Breast epithelium (tissue), 4 donors: ENCODE measurements around the gene TBC1D32. TPM values are rescaled to one million over a fixed set of nuclear protein-coding genes. Genes with fewer than 3 reads are reported as not detected.
"Not testable (repeated sequence)": the region's sequence is repeated elsewhere in the genome, so short reads cannot be mapped to it uniquely, and the experiment has no call there.

Experiments used
- DNase-seq, 2 donors: peaks; one replicate each; pipeline ENCODE4 v3.0.0-alpha.2; 2019; ENCODE audit warnings: low spot score in 2 of 2
- H3K27ac ChIP-seq, 2 donors: fragments of 200-600 bp; sonication (generic) in 1 of 2; one replicate each; pipeline ENCODE4 v1.5.1; 2016 to 2019; ENCODE audit warnings: mild to moderate bottlenecking in 1 of 2
- H3K27me3 ChIP-seq, 2 donors: fragments of 200-600 bp; sonication (generic) in 1 of 2; one replicate each; pipeline versions ENCODE4 v1.5.1 to v1.6.0; 2017 to 2019; ENCODE audit warnings: control low read depth in 1 of 2, mild to moderate bottlenecking in 1 of 2
- H3K36me3 ChIP-seq: fragments of 200-600 bp; one replicate; pipeline ENCODE4 v1.5.1; 2019
- H3K4me1 ChIP-seq, 2 donors: fragments of 200-600 bp; sonication (generic); one replicate each; pipeline ENCODE4 v1.5.1; 2016 to 2019; ENCODE audit warnings: control low read depth in 1 of 2
- H3K4me3 ChIP-seq, 3 donors: fragments of 200-600 bp; sonication (generic); 1 replicate in 2 of 3; 2 replicates in 1 of 3; pipeline ENCODE4 v1.5.1; 2016 to 2019; ENCODE audit warnings: mild to moderate bottlenecking in 3 of 3, moderate library complexity in 2 of 3
- H3K9me3 ChIP-seq, 2 donors: fragments of 200-600 bp; sonication (generic) in 1 of 2; one replicate each; pipeline ENCODE4 v1.5.1; 2016 to 2019; ENCODE audit warnings: control low read depth in 1 of 2
- POLR2A ChIP-seq: fragments of 450-650 bp; IDR thresholded peaks from one replicate; pipeline ENCODE4 v1.6.1; 2016; ENCODE audit warnings: antibody characterized with exemption, mild to moderate bottlenecking, moderate library complexity
- POLR2AphosphoS5 ChIP-seq, 3 donors: sonication (generic); formaldehyde crosslinking; IDR thresholded peaks; one replicate each; pipeline ENCODE4 v1.6.1; 2017; ENCODE audit warnings: antibody characterized with exemption in 3 of 3
- intact Hi-C: fragments of 100-400 bp; cut with DNase I; formaldehyde crosslinking; loops from one replicate; pipeline ENCODE4 v1.15.1; 2023; ENCODE audit warnings: low total_unique reads
- total RNA-seq, 3 donors: library from RNA; depleted of rRNA; stranded (reverse); fragments of >200 nt; gene quantifications; one replicate each; pipeline ENCODE4 v1.1.0, GENCODE V29; 2016
- TF ChIP-seq, protein P1 (sequence below), 3 donors: fragments of 450-650 bp; IDR thresholded peaks; one replicate each; pipeline ENCODE4 v1.5.1; 2016 to 2017; ENCODE audit warnings: antibody characterized with exemption in 3 of 3, mild to moderate bottlenecking in 3 of 3, moderate library complexity in 3 of 3

Gene TBC1D32
- total RNA-seq, 3 donors from 2014 or later: 5.8 to 26.3 (median 18.7) TPM

DNA sequence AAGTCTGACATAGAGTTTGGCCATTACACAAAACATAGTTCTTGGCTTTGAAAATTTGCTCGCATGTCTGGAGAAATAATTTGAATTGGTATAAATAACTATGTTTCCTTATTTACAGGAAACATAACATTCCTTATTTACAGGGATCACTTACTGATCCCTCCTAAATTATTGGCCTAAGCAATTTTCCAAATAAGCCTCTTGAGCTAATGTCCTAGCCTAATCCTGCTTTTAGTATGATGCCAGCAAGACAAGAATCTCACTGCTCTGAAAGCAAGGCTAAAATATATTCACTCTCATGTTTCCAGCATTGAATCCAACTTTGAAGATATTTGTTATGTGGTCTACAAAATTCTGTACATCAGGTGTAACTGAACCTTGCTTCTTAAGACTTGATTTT lies 4.1 kb upstream of the TBC1D32 start:
- no peak overlapping the region for H3K27ac ChIP-seq
- DNase-seq: no peak
- no peak overlapping the region for H3K4me3 ChIP-seq
- intact Hi-C loops: loop anchor here (5.0 kb wide), 1 partner anchor 1234 kb away; no protein-coding TSS in a partner anchor
- no peaks in the 10 kb centered on the region for H3K36me3 ChIP-seq
- no peaks in the 10 kb centered on the region for H3K4me1 ChIP-seq
- no peaks in the 10 kb centered on the region for H3K27me3 ChIP-seq
- H3K9me3 ChIP-seq: no peaks in the 10 kb centered on the region
- TF ChIP-seq POLR2AphosphoS5 (IDR thresholded peaks at IDR 0.05) (no peak), POLR2A (no peak)
- TF ChIP-seq, protein P1, sequence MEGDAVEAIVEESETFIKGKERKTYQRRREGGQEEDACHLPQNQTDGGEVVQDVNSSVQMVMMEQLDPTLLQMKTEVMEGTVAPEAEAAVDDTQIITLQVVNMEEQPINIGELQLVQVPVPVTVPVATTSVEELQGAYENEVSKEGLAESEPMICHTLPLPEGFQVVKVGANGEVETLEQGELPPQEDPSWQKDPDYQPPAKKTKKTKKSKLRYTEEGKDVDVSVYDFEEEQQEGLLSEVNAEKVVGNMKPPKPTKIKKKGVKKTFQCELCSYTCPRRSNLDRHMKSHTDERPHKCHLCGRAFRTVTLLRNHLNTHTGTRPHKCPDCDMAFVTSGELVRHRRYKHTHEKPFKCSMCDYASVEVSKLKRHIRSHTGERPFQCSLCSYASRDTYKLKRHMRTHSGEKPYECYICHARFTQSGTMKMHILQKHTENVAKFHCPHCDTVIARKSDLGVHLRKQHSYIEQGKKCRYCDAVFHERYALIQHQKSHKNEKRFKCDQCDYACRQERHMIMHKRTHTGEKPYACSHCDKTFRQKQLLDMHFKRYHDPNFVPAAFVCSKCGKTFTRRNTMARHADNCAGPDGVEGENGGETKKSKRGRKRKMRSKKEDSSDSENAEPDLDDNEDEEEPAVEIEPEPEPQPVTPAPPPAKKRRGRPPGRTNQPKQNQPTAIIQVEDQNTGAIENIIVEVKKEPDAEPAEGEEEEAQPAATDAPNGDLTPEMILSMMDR (IDR thresholded peaks at IDR 0.05): no peak

DNA sequence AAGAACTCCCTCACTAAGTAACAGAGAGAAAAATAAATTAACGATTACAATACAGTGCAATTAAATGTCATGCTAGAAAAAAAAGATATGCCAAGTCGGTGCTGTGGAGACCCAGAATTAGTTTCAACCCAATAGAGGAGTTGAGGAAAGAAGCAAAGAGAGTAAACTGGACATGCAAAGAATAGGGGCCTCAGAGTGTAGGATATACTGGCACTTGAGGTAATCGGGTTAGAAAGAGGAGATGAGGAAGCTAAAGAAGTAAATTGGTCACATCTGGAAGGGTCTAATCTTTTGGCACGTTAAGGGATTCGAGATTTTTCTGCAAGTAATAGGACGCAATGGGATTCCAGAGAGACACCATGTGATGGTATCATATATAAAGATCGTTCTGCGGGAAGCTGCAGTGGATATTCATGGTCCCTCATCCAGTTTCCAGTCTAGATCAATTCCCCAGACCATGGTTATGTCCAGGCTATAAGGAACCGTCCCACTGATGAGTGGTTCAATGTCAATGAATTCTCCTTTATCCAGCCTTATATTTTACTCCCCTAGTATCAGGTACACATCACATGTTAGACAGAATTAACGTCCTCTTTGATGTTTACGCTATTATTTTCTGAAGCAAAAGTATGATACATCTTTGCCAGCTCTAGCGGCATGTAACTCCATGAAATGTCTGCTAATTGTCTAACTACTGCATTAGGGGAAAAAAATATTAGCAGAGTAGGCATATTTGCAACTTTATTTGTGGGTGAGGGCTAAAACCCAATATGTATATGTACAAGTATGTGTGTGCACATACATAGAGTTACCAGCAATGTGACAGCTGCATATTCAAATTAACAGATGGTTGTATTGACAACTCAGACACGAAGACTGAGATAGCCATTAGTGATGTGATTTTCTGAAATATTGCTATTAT lies 1.1 kb upstream of the TBC1D32 start:
- DNase-seq: no peak
- peak overlapping the region; percentile 98 to 100 for H3K27ac ChIP-seq
- intact Hi-C loops: loop anchor here (5.0 kb wide), 1 partner anchor 1237 kb away; no protein-coding TSS in a partner anchor
- TF ChIP-seq, protein P1 (IDR thresholded peaks at IDR 0.05): no peak
- TF ChIP-seq POLR2A (no peak), POLR2AphosphoS5 (IDR thresholded peaks at IDR 0.05) (no peak)
- H3K4me1 ChIP-seq: no peaks in the 10 kb centered on the region
- peak overlapping the region; percentile 64 to 80 (median 80) for H3K4me3 ChIP-seq
- no peaks in the 10 kb centered on the region for H3K36me3 ChIP-seq
- H3K27me3 ChIP-seq: no peaks in the 10 kb centered on the region
- no peaks in the 10 kb centered on the region for H3K9me3 ChIP-seq

DNA sequence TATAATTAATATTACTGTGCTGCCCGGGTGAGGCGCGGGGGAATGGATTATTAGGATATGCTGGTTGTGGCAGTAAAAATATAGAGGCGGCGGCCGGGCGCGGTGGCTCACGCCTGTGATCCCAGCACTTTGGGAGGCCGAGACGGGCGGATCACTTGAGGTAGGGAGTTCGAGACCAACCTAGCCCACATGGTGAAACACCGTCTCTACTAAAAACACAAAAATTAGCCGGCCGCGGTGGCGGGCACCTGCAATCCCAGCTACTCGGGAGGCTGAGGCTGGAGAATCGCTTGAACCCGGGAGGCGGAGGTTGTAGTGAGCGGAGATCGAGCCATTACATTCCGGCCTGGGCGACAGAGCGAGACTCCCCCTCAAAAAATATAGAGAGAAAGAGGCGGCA lies 586 bp downstream of the TBC1D32 start:
- Histone ChIP-seq H3K4me3 (peak overlapping the region in 2 of 3 donors; percentile 80), H3K27ac (peak overlapping the region in 1 of 2 donors; percentile 100)
- H3K36me3 ChIP-seq, intact Hi-C loops, DNase-seq, H3K27me3 ChIP-seq, H3K9me3 ChIP-seq, H3K4me1 ChIP-seq: not testable (repeated sequence)

DNA sequence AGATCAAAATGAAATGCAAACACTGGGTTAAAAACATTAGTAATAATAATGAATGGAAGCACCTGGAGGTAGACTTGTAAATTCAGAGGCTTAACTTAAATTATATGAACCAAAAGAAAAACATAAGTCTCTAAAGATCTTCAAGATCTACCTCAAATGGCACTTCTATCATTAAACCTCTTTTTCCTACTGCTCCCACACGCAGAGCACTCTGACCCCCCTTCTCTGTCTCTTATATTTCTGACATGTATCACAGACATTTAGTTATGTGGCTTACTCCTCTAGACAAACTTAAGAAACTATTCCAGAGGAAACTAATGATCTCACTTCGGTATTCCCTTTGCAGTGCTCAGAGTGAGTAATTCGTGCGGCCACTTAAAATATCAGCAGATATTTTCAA lies 1.1 kb downstream of the TBC1D32 start:
- no peak for DNase-seq
- Histone ChIP-seq H3K27me3 (no peaks in the 10 kb centered on the region), H3K9me3 (no peaks in the 10 kb centered on the region), H3K27ac (no peak overlapping the region), H3K36me3 (no peaks in the 10 kb centered on the region), H3K4me1 (no peaks in the 10 kb centered on the region), H3K4me3 (no peak overlapping the region)
- TF ChIP-seq POLR2A: no peak
- TF ChIP-seq POLR2AphosphoS5 (IDR thresholded peaks at IDR 0.05): no peak
- TF ChIP-seq, protein P1 (IDR thresholded peaks at IDR 0.05): no peak
- intact Hi-C loops: no loop called here

DNA sequence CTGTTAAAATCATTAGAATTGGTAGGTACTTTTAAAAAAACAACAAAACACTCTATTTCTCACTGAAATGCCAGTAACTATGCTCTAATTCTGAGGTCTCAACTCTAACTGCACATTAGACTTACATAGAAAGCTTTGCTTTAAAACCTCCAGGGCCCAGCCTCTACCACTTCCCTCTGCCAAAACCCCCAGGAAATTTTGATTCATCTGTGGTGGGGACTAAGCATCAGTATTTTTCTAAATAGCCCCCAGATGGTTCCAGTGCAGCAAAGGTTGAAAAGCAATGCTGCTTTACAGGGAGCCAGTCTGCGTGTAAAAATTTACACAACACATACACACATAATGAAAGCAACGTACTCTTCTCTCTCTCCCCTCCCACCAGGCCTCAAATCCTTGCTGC lies 3.8 kb downstream of the TBC1D32 start:
- Histone ChIP-seq H3K27me3 (no peaks in the 10 kb centered on the region), H3K36me3 (no peaks in the 10 kb centered on the region), H3K27ac (no peak overlapping the region), H3K4me3 (no peak overlapping the region), H3K4me1 (no peaks in the 10 kb centered on the region), H3K9me3 (no peaks in the 10 kb centered on the region)
- intact Hi-C loops: no loop called here
- TF ChIP-seq, protein P1 (IDR thresholded peaks at IDR 0.05): no peak
- TF ChIP-seq POLR2AphosphoS5 (IDR thresholded peaks at IDR 0.05) (no peak), POLR2A (no peak)
- DNase-seq: no peak
